Endodermal cell (in vitro differentiated cells): ENCODE data around the gene TNFSF15. TPM values are rescaled to one million over a fixed set of nuclear protein-coding genes. Genes with fewer than 3 reads are reported as not detected.

Experiments
- DNase-seq: peaks from one replicate; pipeline ENCODE4 v3.0.0-alpha.2; 2017
- H3K27ac ChIP-seq: 2 replicates; pipeline ENCODE4 v1.5.1; 2013; ENCODE audit warnings: mild to moderate bottlenecking, low read depth, low read length, moderate library complexity
- H3K27me3 ChIP-seq: 2 replicates; pipeline ENCODE4 v1.6.1; 2013; ENCODE audit warnings: mild to moderate bottlenecking, low read length, moderate library complexity; ENCODE audit not compliant: insufficient read depth, control insufficient read depth, poor library complexity, severe bottlenecking
- H3K36me3 ChIP-seq: 2 replicates; pipeline ENCODE4 v1.7.0; 2013; ENCODE audit warnings: mild to moderate bottlenecking, low read length, moderate library complexity; ENCODE audit not compliant: control insufficient read depth, insufficient read depth
- H3K4me1 ChIP-seq: one replicate; pipeline ENCODE4 v1.7.0; 2013; ENCODE audit warnings: low read length; ENCODE audit not compliant: control insufficient read depth, insufficient read depth
- H3K4me3 ChIP-seq: 2 replicates; pipeline ENCODE4 v1.5.1; 2013; ENCODE audit warnings: mild to moderate bottlenecking, low read length, moderate library complexity
- H3K9ac ChIP-seq: 2 replicates; pipeline ENCODE4 v1.6.1; 2013; ENCODE audit warnings: mild to moderate bottlenecking, low read length, moderate library complexity; ENCODE audit not compliant: poor library complexity, severe bottlenecking; ENCODE audit errors: extremely low read depth
- H3K9me3 ChIP-seq: 2 replicates; pipeline ENCODE4 v1.6.1; 2013; ENCODE audit warnings: mild to moderate bottlenecking, low read length, moderate library complexity; ENCODE audit not compliant: control insufficient read depth
- H3K27ac Mint-ChIP-seq: 2 replicates; pipeline ENCODE4 v1.8.0; 2020; ENCODE audit warnings: mixed read lengths
- H3K27me3 Mint-ChIP-seq: 2 replicates; pipeline ENCODE4 v1.8.0; 2021; ENCODE audit warnings: mild to moderate bottlenecking, mixed read lengths; ENCODE audit not compliant: insufficient read depth
- H3K36me3 Mint-ChIP-seq: 2 replicates; pipeline ENCODE4 v1.8.0; 2020; ENCODE audit warnings: low read depth, mixed read lengths
- H3K4me1 Mint-ChIP-seq: 2 replicates; pipeline ENCODE4 v1.8.0; 2020; ENCODE audit warnings: mixed read lengths
- H3K4me3 Mint-ChIP-seq: 2 replicates; pipeline ENCODE4 v1.8.0; 2020; ENCODE audit warnings: mild to moderate bottlenecking, moderate library complexity, mixed read lengths
- H3K9me3 Mint-ChIP-seq: 2 replicates; pipeline ENCODE4 v1.8.0; 2020; ENCODE audit warnings: mild to moderate bottlenecking, mixed read lengths
- WGBS, 2 experiments: methylation state at CpG; one replicate each; pipeline versions ENCODE4 v1.1.5 to v1.1.7; 2013; ENCODE audit warnings: missing lambda C conversion rate in 2 of 2, mixed read lengths in 1 of 2; ENCODE audit not compliant: insufficient coverage in 1 of 2, insufficient read length in 1 of 2; 5-methylcytosine and 5-hydroxymethylcytosine counted together
- total RNA-seq, 2 donors: library from RNA; stranded (reverse); fragmentation: NEBNext Ultra II Directional in 1 of 2; extraction: Animal tissue kit (Norgen Biotek cat#: 25700) in 1 of 2; gene quantifications; 2 replicates in 1 of 2; 3 replicates in 1 of 2; pipeline ENCODE4 v1.2.1, GENCODE V29; 2021
- TF ChIP-seq, protein P1 (sequence below): fragments of 200-600 bp; sonication (generic); conservative IDR thresholded peaks from 2 replicates; pipeline ENCODE4 v1.5.0; 2021; ENCODE audit warnings: antibody characterized with exemption, mild to moderate bottlenecking

The TNFSF15 gene
- total RNA-seq, 2 donors from 2014 or later = not detected

DNA sequence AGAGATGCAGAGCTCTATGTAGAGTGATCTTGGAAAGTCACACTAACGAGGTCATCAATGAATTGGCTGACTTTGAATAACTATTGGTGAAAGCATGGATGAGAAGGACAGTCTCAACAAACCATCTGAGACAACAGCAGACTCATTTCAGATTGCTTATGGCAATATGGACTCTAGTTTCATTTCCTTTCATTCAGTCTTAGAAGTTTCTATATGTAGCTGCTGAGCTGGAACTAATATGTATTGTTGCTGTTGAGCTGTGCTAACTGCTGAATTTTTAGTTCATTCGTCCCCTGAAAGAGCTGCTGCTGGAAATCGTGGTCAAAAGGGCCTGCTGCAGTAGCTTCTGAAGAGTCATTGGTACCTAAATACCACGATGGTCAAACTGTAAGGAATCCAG is 31.3 kb downstream of the TNFSF15 start:
- Histone ChIP-seq H3K27me3 (no peaks in the 10 kb centered on the region), H3K36me3 (no peaks in the 10 kb centered on the region), H3K4me1 (no peaks in the 10 kb centered on the region), H3K9ac (no peak overlapping the region), H3K4me3 (no peak overlapping the region), H3K9me3 (no peaks in the 10 kb centered on the region), H3K27ac (no peak overlapping the region)
- WGBS, 2 experiments = 86 to 92% methylated on average over 4 of the region's 4 CpGs
- Mint-ChIP-seq H3K27me3 (peaks cover 50% of the 10 kb centered on the region), H3K4me3 (no peak overlapping the region), H3K4me1 (no peaks in the 10 kb centered on the region), H3K36me3 (no peaks in the 10 kb centered on the region), H3K9me3 (no peaks in the 10 kb centered on the region), H3K27ac (no peak overlapping the region)
- TF ChIP-seq, protein P1, sequence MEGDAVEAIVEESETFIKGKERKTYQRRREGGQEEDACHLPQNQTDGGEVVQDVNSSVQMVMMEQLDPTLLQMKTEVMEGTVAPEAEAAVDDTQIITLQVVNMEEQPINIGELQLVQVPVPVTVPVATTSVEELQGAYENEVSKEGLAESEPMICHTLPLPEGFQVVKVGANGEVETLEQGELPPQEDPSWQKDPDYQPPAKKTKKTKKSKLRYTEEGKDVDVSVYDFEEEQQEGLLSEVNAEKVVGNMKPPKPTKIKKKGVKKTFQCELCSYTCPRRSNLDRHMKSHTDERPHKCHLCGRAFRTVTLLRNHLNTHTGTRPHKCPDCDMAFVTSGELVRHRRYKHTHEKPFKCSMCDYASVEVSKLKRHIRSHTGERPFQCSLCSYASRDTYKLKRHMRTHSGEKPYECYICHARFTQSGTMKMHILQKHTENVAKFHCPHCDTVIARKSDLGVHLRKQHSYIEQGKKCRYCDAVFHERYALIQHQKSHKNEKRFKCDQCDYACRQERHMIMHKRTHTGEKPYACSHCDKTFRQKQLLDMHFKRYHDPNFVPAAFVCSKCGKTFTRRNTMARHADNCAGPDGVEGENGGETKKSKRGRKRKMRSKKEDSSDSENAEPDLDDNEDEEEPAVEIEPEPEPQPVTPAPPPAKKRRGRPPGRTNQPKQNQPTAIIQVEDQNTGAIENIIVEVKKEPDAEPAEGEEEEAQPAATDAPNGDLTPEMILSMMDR = no peak
- no peak for DNase-seq

DNA sequence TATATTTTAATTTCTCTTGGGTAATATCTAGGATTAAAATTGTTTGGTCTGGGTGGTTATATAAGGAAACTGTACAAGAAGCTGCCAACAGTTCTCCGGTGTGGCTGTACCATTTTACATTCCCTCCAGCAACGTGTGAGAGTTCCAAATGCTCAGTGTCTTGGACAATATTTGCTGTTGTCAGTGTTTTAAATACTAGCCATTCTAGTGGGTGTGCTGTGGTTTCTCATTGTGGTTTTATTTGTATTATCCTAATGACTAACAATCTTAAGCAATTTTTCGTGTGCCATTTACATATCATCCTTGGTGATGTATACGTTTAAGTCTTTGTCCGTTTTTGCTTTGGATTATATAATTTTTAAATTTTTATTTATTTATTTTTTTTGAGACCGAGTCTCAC is 34.0 kb downstream of the TNFSF15 start:
- Histone ChIP-seq H3K27ac (no peak overlapping the region), H3K9me3 (no peaks in the 10 kb centered on the region), H3K9ac (no peak overlapping the region), H3K36me3 (no peaks in the 10 kb centered on the region), H3K27me3 (peaks cover 22% of the 10 kb centered on the region), H3K4me3 (no peak overlapping the region), H3K4me1 (no peaks in the 10 kb centered on the region)
- Mint-ChIP-seq H3K27ac (no peak overlapping the region), H3K9me3 (no peaks in the 10 kb centered on the region), H3K4me1 (no peaks in the 10 kb centered on the region), H3K4me3 (no peak overlapping the region), H3K36me3 (no peaks in the 10 kb centered on the region), H3K27me3 (peaks cover 29% of the 10 kb centered on the region)
- 96 to 100% methylated on average over 1 to 5 of the region's 6 CpGs for WGBS, 2 experiments
- DNase-seq = no peak
- TF ChIP-seq, protein P1 = no peak

DNA sequence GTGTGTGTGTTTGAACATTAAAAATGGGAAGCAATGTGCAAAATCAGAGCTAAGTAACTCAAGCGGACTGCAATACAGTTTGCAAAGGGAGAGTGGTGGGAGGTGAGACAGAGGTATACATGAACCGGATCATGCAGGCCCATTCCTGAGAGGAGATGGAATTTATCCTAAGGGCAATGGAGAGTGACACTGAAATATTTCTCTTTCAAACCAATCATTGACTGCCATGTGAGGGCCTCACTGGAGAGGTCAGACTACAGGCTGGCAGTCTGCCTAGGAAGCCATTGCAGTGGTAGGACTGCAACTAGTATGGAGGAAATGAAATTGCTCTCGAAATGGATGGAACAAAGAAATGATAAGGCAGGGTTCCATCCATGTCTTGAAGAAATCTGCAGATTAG is 34.8 kb downstream of the TNFSF15 start:
- TF ChIP-seq, protein P1 = no peak
- peaks cover 24% of the 10 kb centered on the region for H3K27me3 Mint-ChIP-seq
- H3K4me3 Mint-ChIP-seq = no peak overlapping the region
- Histone ChIP-seq H3K36me3 (no peaks in the 10 kb centered on the region), H3K27me3 (peaks cover 29% of the 10 kb centered on the region), H3K4me1 (no peaks in the 10 kb centered on the region), H3K27ac (no peak overlapping the region), H3K9me3 (no peaks in the 10 kb centered on the region), H3K4me3 (no peak overlapping the region), H3K9ac (no peak overlapping the region)
- no peaks in the 10 kb centered on the region for H3K36me3 Mint-ChIP-seq
- DNase-seq = no peak
- no peaks in the 10 kb centered on the region for H3K4me1 Mint-ChIP-seq
- 92 to 95% methylated on average over 3 of the region's 3 CpGs for WGBS, 2 experiments
- H3K27ac Mint-ChIP-seq = no peak overlapping the region
- no peaks in the 10 kb centered on the region for H3K9me3 Mint-ChIP-seq
